B cell (primary cell): ENCODE data around the gene SLC7A10.

Source experiments
- EZH2 ChIP-seq: IDR thresholded peaks from 2 replicates; pipeline ENCODE4 v1.6.1; 2012; ENCODE audit warnings: borderline replicate concordance, low read depth, mild to moderate bottlenecking, moderate library complexity, low read length; ENCODE audit not compliant: insufficient read depth, poor library complexity, severe bottlenecking
- TF ChIP-seq, protein P1 (sequence below): fragments of 200-600 bp; IDR thresholded peaks from one replicate; pipeline ENCODE4 v1.8.0; 2022; ENCODE audit warnings: antibody characterized with exemption, mild to moderate bottlenecking

GRCh38 chr19:33259539-33259938, 33.9 kb upstream of the SLC7A10 start:
- TF ChIP-seq, protein P1, sequence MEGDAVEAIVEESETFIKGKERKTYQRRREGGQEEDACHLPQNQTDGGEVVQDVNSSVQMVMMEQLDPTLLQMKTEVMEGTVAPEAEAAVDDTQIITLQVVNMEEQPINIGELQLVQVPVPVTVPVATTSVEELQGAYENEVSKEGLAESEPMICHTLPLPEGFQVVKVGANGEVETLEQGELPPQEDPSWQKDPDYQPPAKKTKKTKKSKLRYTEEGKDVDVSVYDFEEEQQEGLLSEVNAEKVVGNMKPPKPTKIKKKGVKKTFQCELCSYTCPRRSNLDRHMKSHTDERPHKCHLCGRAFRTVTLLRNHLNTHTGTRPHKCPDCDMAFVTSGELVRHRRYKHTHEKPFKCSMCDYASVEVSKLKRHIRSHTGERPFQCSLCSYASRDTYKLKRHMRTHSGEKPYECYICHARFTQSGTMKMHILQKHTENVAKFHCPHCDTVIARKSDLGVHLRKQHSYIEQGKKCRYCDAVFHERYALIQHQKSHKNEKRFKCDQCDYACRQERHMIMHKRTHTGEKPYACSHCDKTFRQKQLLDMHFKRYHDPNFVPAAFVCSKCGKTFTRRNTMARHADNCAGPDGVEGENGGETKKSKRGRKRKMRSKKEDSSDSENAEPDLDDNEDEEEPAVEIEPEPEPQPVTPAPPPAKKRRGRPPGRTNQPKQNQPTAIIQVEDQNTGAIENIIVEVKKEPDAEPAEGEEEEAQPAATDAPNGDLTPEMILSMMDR: no peak
- TF ChIP-seq EZH2: no peak
